SK-N-SH treated with all-trans-retinoic acid at 6 μM for 48 hours (cell line): ENCODE results near the gene GGA2.
A peak's percentile ranks its signal among the peaks of the same experiment; 100 is the strongest.
"Not testable (repeated sequence)": the region's sequence is repeated elsewhere in the genome, so short reads cannot be mapped to it uniquely, and the experiment has no call there.

Experiments
- ATAC-seq: fragments of 200-7000 bp; cut with Tn5 transposase; 3 replicates; pipeline ENCODE4 v1.9.1; 2020; ENCODE audit warnings: mild to moderate bottlenecking, moderate library complexity
- ARNTL ChIP-seq: fragments of 450-650 bp; formaldehyde crosslinking; IDR thresholded peaks from 2 replicates; pipeline ENCODE4 v1.5.0; 2020; ENCODE audit warnings: low read depth, mild to moderate bottlenecking, moderate library complexity, borderline replicate concordance
- BACH2 ChIP-seq: fragments of 250-450 bp; sonication (Bioruptor Pico); IDR thresholded peaks from 2 replicates; pipeline ENCODE4 v1.9.0; 2021; ENCODE audit warnings: mild to moderate bottlenecking, borderline replicate concordance
- CREB5 ChIP-seq: fragments of 250-450 bp; sonication (Bioruptor Pico); IDR thresholded peaks from 2 replicates; pipeline ENCODE4 v1.5.1; 2020; ENCODE audit warnings: low read depth, mild to moderate bottlenecking, moderate library complexity
- CSDC2 ChIP-seq: fragments of 250-450 bp; sonication (Bioruptor Pico); IDR thresholded peaks from 2 replicates; pipeline ENCODE4 v1.5.0; 2020; ENCODE audit warnings: mild to moderate bottlenecking, moderate library complexity
- CSRNP3 ChIP-seq: fragments of 250-450 bp; sonication (Bioruptor Pico); IDR thresholded peaks from 2 replicates; pipeline ENCODE4 v1.5.1; 2021; ENCODE audit warnings: mild to moderate bottlenecking, moderate library complexity
- ESRRG ChIP-seq: fragments of 250-450 bp; sonication (Bioruptor Pico); IDR thresholded peaks from 2 replicates; pipeline ENCODE4 v1.6.1; 2021; ENCODE audit warnings: mild to moderate bottlenecking
- GLIS3 ChIP-seq: fragments of 250-450 bp; sonication (Bioruptor Pico); IDR thresholded peaks from 2 replicates; pipeline ENCODE4 v1.5.0; 2020; ENCODE audit warnings: mild to moderate bottlenecking, moderate library complexity
- ISL1 ChIP-seq: fragments of 250-450 bp; sonication (Bioruptor Pico); IDR thresholded peaks from 2 replicates; pipeline ENCODE4 v2.1.2; 2022; ENCODE audit warnings: mild to moderate bottlenecking, moderate library complexity
- PATZ1 ChIP-seq: fragments of 250-450 bp; sonication (Bioruptor Pico); IDR thresholded peaks from 2 replicates; pipeline ENCODE4 v1.8.0; 2020; ENCODE audit warnings: mild to moderate bottlenecking, moderate library complexity, borderline replicate concordance
- POU6F1 ChIP-seq: fragments of 250-450 bp; sonication (Bioruptor Pico); IDR thresholded peaks from 2 replicates; pipeline ENCODE4 v1.8.0; 2021; ENCODE audit warnings: low read depth, mild to moderate bottlenecking, moderate library complexity, borderline replicate concordance
- PPARA ChIP-seq: fragments of 250-450 bp; sonication (Bioruptor Pico); IDR thresholded peaks from 2 replicates; pipeline ENCODE4 v1.5.0; 2020; ENCODE audit warnings: mild to moderate bottlenecking, borderline replicate concordance
- RARB ChIP-seq: fragments of 250-450 bp; sonication (Bioruptor Pico); IDR thresholded peaks from 2 replicates; pipeline ENCODE4 v1.8.0; 2021; ENCODE audit warnings: mild to moderate bottlenecking, moderate library complexity
- TOX ChIP-seq: fragments of 250-450 bp; sonication (Bioruptor Pico); IDR thresholded peaks from 2 replicates; pipeline ENCODE4 v1.8.0; 2021; ENCODE audit warnings: mild to moderate bottlenecking, moderate library complexity, borderline replicate concordance
- TSHZ2 ChIP-seq: fragments of 250-450 bp; sonication (Bioruptor Pico); IDR thresholded peaks from 2 replicates; pipeline ENCODE4 v1.5.0; 2020; ENCODE audit warnings: mild to moderate bottlenecking, moderate library complexity
- ZC3H10 ChIP-seq: fragments of 250-450 bp; sonication (Bioruptor Pico); IDR thresholded peaks from 2 replicates; pipeline ENCODE4 v1.5.1; 2021; ENCODE audit warnings: mild to moderate bottlenecking, moderate library complexity
- ZFP3 ChIP-seq: fragments of 250-450 bp; sonication (Bioruptor Pico); IDR thresholded peaks from 2 replicates; pipeline ENCODE4 v1.5.0; 2020; ENCODE audit warnings: mild to moderate bottlenecking, moderate library complexity
- ZFP30 ChIP-seq: fragments of 450-650 bp; formaldehyde crosslinking; IDR thresholded peaks from 2 replicates; pipeline ENCODE4 v1.5.0; 2022; ENCODE audit warnings: mild to moderate bottlenecking, moderate library complexity
- ZNF565 ChIP-seq: fragments of 450-650 bp; formaldehyde crosslinking; conservative IDR thresholded peaks from 2 replicates; pipeline ENCODE4 v1.5.0; 2020; ENCODE audit warnings: low read depth, mild to moderate bottlenecking, moderate library complexity
- ZNF70 ChIP-seq: fragments of 450-650 bp; formaldehyde crosslinking; IDR thresholded peaks from 2 replicates; pipeline ENCODE4 v1.5.0; 2020; ENCODE audit warnings: mild to moderate bottlenecking, moderate library complexity
- ZNF8 ChIP-seq: fragments of 450-650 bp; formaldehyde crosslinking; IDR thresholded peaks from 2 replicates; pipeline ENCODE4 v1.5.0; 2020; ENCODE audit warnings: mild to moderate bottlenecking, moderate library complexity

Gene GGA2

GRCh38 chr16:23452572-23453337 is 57.5 kb downstream of the GGA2 start, which contains the start of gene COG7:
Gene COG7, minus strand, starts transcription at chr16:23453189. Its CDS starts 195 bp downstream, at chr16:23452994.
- peak; percentile 93 for ATAC-seq
- TF ChIP-seq ZFP30 (CRISPR knock-in tag) (no peak), ZNF70 (CRISPR knock-in tag) (0 out of 2 replicates have a peak, but pooled peaks have one; percentile 38)

GRCh38 chr16:23452221-23452571 is 58.1 kb downstream of the GGA2 start:
- TF ChIP-seq ZNF70 (CRISPR knock-in tag) (no peak), ZNF8 (CRISPR knock-in tag) (no peak), GLIS3 (CRISPR knock-in tag) (no peak), RARB (no peak), PPARA (CRISPR knock-in tag) (no peak), BACH2 (no peak), CSDC2 (CRISPR knock-in tag) (no peak), ZFP3 (CRISPR knock-in tag) (no peak), ISL1 (CRISPR knock-in tag) (no peak), POU6F1 (CRISPR knock-in tag) (no peak)
- peak; percentile 11 for ATAC-seq

- ATAC-seq = no peak
- TF ChIP-seq CSRNP3 (no peak), TOX (CRISPR knock-in tag) (no peak), ZC3H10 (CRISPR knock-in tag) (no peak), PPARA (CRISPR knock-in tag) (no peak), ZNF565 (CRISPR knock-in tag) (no peak), ZNF8 (CRISPR knock-in tag) (no peak), ARNTL (CRISPR knock-in tag) (no peak), CREB5 (no peak), RARB (no peak), ESRRG (CRISPR knock-in tag) (no peak), ZNF70 (CRISPR knock-in tag) (no peak), POU6F1 (CRISPR knock-in tag) (no peak), TSHZ2 (no peak), PATZ1 (CRISPR knock-in tag) (no peak)
These were observed 61.9 kb downstream of the GGA2 start for GRCh38 chr16:23448392-23448791.

GRCh38 chr16:23437542-23437941 is 72.8 kb downstream of the GGA2 start:
- ATAC-seq = not testable (repeated sequence)
